GM12872 (cell line): Measurements from ENCODE around the gene CTU2.

Experiments used
- TF ChIP-seq, protein P1 (sequence below): IDR thresholded peaks from 3 replicates; pipeline ENCODE4 v1.5.1; 2011; ENCODE audit warnings: low read depth, mild to moderate bottlenecking, low read length, moderate library complexity; ENCODE audit not compliant: insufficient read depth

CTU2 gene

GRCh38 chr16:88731699-88732098, 25.4 kb downstream of the CTU2 start:
- TF ChIP-seq, protein P1, sequence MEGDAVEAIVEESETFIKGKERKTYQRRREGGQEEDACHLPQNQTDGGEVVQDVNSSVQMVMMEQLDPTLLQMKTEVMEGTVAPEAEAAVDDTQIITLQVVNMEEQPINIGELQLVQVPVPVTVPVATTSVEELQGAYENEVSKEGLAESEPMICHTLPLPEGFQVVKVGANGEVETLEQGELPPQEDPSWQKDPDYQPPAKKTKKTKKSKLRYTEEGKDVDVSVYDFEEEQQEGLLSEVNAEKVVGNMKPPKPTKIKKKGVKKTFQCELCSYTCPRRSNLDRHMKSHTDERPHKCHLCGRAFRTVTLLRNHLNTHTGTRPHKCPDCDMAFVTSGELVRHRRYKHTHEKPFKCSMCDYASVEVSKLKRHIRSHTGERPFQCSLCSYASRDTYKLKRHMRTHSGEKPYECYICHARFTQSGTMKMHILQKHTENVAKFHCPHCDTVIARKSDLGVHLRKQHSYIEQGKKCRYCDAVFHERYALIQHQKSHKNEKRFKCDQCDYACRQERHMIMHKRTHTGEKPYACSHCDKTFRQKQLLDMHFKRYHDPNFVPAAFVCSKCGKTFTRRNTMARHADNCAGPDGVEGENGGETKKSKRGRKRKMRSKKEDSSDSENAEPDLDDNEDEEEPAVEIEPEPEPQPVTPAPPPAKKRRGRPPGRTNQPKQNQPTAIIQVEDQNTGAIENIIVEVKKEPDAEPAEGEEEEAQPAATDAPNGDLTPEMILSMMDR, result no peak

DNA sequence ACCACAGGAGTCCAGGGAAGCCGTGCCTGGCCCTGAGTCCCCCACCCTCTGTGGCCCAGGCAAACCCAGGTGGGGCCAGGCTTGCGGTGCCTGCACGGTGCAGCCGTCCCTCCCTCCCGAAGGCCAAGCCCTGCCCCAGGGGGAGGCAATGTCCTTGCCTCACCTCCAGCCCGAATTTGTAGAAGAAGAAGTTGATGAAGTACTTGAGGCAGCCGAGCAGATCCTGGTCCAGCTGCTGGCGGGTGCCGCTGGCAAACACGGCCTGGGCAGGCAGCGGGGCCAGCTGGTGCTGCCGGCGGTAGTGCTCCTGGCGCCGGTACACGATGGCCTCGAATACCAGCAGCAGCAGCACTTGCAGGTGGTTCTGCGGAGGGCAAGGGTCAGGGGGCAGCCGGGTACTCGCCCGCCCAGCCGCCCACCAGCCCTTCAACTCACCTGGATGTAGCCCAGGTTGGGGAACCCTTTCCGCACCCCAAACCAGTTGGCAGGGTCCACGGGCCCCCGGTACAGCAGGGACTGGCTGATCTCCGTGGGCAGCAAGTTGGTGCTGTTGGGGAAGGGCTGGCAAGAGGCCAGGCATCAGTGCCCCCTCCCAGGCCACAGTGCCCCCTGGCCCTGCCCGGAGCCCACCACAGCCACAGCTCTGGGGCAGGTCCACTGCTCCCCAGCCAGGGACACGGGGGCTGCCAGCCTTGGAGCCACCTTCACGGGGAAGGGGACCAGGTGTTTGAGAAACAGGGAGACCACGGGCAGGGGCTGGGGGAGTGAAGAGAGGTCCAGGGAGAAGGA, 26.1 kb downstream of the CTU2 start:
- TF ChIP-seq, protein P1, result no peak

GRCh38 chr16:88732961-88733294, 26.6 kb downstream of the CTU2 start:
- TF ChIP-seq, protein P1, result no peak

DNA sequence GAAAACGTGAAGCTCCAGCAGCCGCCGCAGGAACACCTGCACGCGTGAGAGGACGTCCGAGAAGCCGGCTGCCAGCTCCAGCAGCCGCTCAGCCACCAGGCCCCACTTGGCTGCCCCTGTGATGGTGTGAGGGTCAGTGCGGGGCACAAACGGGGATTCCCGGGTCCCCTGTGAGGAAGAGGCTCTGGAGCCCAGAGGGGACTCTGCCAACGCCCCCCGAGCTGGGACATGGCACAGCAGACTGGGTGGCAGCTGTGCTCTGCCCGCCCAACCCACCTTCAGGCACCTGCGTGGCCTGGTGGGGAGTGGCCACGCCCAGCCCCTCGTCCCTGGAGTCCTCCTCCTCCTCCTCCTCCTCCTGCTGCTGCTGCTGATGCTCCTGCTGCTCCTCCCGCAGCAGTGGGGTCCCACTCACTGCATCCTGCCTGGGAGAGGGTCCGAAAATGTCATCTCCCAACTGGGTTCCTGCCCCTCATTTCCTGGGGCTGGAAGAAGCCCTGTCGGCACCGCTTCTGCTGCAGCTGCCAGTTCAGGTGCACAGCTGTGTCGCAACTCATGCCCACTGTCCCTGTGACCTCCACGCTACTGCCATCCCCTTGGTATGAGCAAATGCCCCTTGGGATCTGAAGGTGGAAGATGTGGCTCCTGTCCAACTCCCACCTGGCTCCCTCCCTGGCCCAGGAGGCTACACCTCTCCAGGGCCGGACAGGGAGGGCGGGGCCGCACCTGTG, 27.5 kb downstream of the CTU2 start:
- TF ChIP-seq, protein P1, result no peak

GRCh38 chr16:88734361-88734728, 28.0 kb downstream of the CTU2 start:
- TF ChIP-seq, protein P1, result no peak

DNA sequence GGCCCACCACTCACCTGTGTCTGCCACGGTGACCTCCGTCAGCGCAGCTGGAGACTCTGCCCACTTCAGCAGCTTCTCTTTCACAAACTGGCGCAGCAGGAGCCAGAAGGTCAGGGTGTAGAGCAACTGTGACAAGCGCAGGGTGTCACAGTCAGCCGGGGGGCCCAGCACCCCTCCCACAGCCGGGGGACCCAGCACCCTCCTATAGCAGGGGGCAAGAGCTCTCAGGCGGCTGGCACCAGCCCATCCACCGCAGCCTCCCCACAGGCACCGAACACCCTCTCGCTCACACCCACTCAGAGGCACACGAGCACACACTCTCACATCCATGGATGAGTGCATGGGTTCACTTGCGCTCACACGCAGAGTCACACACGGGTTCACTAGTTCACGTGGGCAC, 28.8 kb downstream of the CTU2 start:
- TF ChIP-seq, protein P1, result no peak

GRCh38 chr16:88735616-88736015, 29.3 kb downstream of the CTU2 start:
- TF ChIP-seq, protein P1, result no peak
